GM12878 (cell line): ENCODE data around the gene ARL10. TPM values are rescaled to one million over a fixed set of nuclear protein-coding genes. Genes with fewer than 3 reads are reported as not detected.

Source experiments
- ATAC-seq: fragments of 200-7000 bp; cut with Tn5 transposase; 3 replicates; pipeline ENCODE4 v1.9.1; 2020; ENCODE audit warnings: mild to moderate bottlenecking, moderate library complexity
- BruUV-seq: library from RNA; stranded (reverse); fragments of 400-500 nt; replicated peaks from 2 replicates; lab custom pipeline; 2021; lab: Mats Ljungman, UMichigan
- CTCF ChIA-PET: fragments of 300-600 bp; sonication (Branson Sonifier 250); formaldehyde crosslinking; extraction: SDS; loops from one replicate; lab custom pipeline; 2021; ENCODE audit warnings: inconsistent platforms; lab: Yijun Ruan, JAX
- POLR2A ChIA-PET: fragments of 350-600 bp; formaldehyde crosslinking; extraction: SDS; loops from one replicate; lab custom pipeline; 2021; ENCODE audit warnings: inconsistent platforms; lab: Charles Lee
- RAD21 ChIA-PET: fragments of 300-600 bp; sonication (Branson Sonifier 250); formaldehyde crosslinking; loops from one replicate; lab custom pipeline; 2023; ENCODE audit warnings: antibody characterized with exemption; ENCODE audit not compliant: unreplicated experiment; lab: Charles Lee
- SMC1A ChIA-PET: fragments of 300-600 bp; sonication (Branson Sonifier 250); formaldehyde crosslinking; loops from one replicate; lab custom pipeline; 2023; ENCODE audit not compliant: unreplicated experiment, uncharacterized antibody; lab: Charles Lee
- DNase-seq: peaks from one replicate; pipeline ENCODE4 v3.0.0-alpha.2; 2011; ENCODE audit warnings: low read depth, low spot score
- FAIRE-seq: peaks from 3 replicates; lab custom pipeline; 2011; peaks lifted over from hg19 to GRCh38; lab: Jason Lieb, UNC
- H2AFZ ChIP-seq: 2 replicates; pipeline ENCODE4 v1.6.0; 2011; ENCODE audit warnings: low read depth, low read length, control low read depth; ENCODE audit not compliant: control insufficient read depth
- H3K27ac ChIP-seq: 2 replicates; pipeline ENCODE4 v1.5.1; 2011; ENCODE audit warnings: control low read depth; ENCODE audit not compliant: control insufficient read depth, insufficient read depth
- H3K27me3 ChIP-seq, 2 experiments: replicated peaks in 1 of 2; 2 replicates each; pipeline versions ENCODE4 v1.6.0 to v1.6.1; 2011; ENCODE audit warnings: low read length in 1 of 2; ENCODE audit not compliant: control insufficient read depth in 2 of 2, insufficient read depth in 2 of 2
- H3K36me3 ChIP-seq, 2 experiments: 2 replicates each; pipeline ENCODE4 v1.5.1; 2011; ENCODE audit warnings: low read length in 1 of 2; ENCODE audit not compliant: control insufficient read depth in 2 of 2, insufficient read depth in 2 of 2
- H3K4me1 ChIP-seq: 2 replicates; pipeline ENCODE4 v1.6.1; 2011; ENCODE audit warnings: mild to moderate bottlenecking, low read length, moderate library complexity, mixed read lengths; ENCODE audit not compliant: control insufficient read depth, insufficient read depth
- H3K4me2 ChIP-seq: 2 replicates; pipeline ENCODE4 v1.6.0; 2011; ENCODE audit warnings: control low read depth; ENCODE audit not compliant: control insufficient read depth, insufficient read depth
- H3K4me3 ChIP-seq: fragments of 200-600 bp; sonication (generic); 2 replicates; pipeline ENCODE4 v1.5.1; 2016
- H3K79me2 ChIP-seq: 2 replicates; pipeline ENCODE4 v1.6.0; 2011; ENCODE audit warnings: low read length; ENCODE audit not compliant: control insufficient read depth, insufficient read depth
- H3K9ac ChIP-seq: 2 replicates; pipeline ENCODE4 v1.8.0; 2011; ENCODE audit warnings: low read length, control low read depth, mixed read lengths; ENCODE audit not compliant: control insufficient read depth, insufficient read depth
- H3K9me3 ChIP-seq: replicated peaks from 3 replicates; pipeline ENCODE4 v1.5.1; 2011; ENCODE audit warnings: mild to moderate bottlenecking, low read length; ENCODE audit not compliant: control insufficient read depth, insufficient read depth
- H4K20me1 ChIP-seq: 2 replicates; pipeline ENCODE4 v1.6.0; 2011; ENCODE audit not compliant: control insufficient read depth, insufficient read depth
- BRCA1 ChIP-seq: IDR thresholded peaks from 2 replicates; pipeline ENCODE4 v1.6.1; 2011; ENCODE audit warnings: low read depth, low read length, improper control_type of control experiment
- EGR1 ChIP-seq, 2 experiments: IDR thresholded peaks; 1 replicate in 1 of 2; 2 replicates in 1 of 2; pipeline ENCODE4 v1.6.1; 2011 to 2012; ENCODE audit warnings: low read depth in 2 of 2, low read length in 2 of 2, borderline replicate concordance in 1 of 2, mild to moderate bottlenecking in 1 of 2, moderate library complexity in 1 of 2
- ETV6 ChIP-seq, 2 experiments: fragments of 450-650 bp in 1 of 2; IDR thresholded peaks in 1 of 2; conservative IDR thresholded peaks in 1 of 2; 2 replicates each; pipeline ENCODE4 v1.6.1; 2014; ENCODE audit warnings: antibody characterized with exemption in 1 of 2, borderline replicate concordance in 1 of 2, low read depth in 1 of 2, mild to moderate bottlenecking in 1 of 2, moderate library complexity in 1 of 2
- NRF1 ChIP-seq: conservative IDR thresholded peaks from 2 replicates; pipeline ENCODE4 v1.6.1; 2011; ENCODE audit warnings: mild to moderate bottlenecking, low read depth, low read length, improper control_type of control experiment
- TCF3 ChIP-seq: IDR thresholded peaks from 2 replicates; pipeline ENCODE4 v1.6.1; 2012; ENCODE audit warnings: low read depth, mild to moderate bottlenecking, low read length, borderline replicate concordance; ENCODE audit not compliant: insufficient read depth
- WGBS: methylation state at CpG from one replicate; pipeline ENCODE4 v1.1.6; 2016; ENCODE audit warnings: low lambda C conversion rate; ENCODE audit not compliant: insufficient replicate concordance, insufficient coverage; ENCODE audit errors: missing lambda C conversion rate; 5-methylcytosine and 5-hydroxymethylcytosine counted together
- in situ Hi-C: fragments of 300-500 bp; cut with MboI; formaldehyde crosslinking; loops from 9 replicates; pipeline ENCODE4 v1.14.3; 2018; ENCODE audit warnings: mixed read lengths
- intact Hi-C: fragments of 100-400 bp; cut with micrococcal nuclease; formaldehyde crosslinking; loops from one replicate; pipeline ENCODE4 v1.14.2; 2022; ENCODE audit not compliant: unreplicated experiment
- polyA plus RNA-seq, 11 experiments: library from polyadenylated mRNA; depleted of rRNA in 4 of 11; unstranded in 6 of 11; stranded (reverse) in 5 of 11; fragments of >200 nt; fragmentation: Nextera tagmentation in 4 of 11; fragmentation: Illumina TruSeq in 1 of 11; extraction: Ambion mirVana in 4 of 11; extraction: Trizol in 1 of 11; gene quantifications; 1 replicate in 1 of 11; 2 replicates in 10 of 11; pipeline versions ENCODE4 v1.2.1 to v1.2.3, GENCODE V29; 2011 to 2016; ENCODE audit warnings: inconsistent platforms in 2 of 11, missing spikeins in 2 of 11, low read depth in 1 of 11
- total RNA-seq, 4 experiments: library from RNA; depleted of rRNA in 3 of 4; stranded (reverse); fragments of >200 nt in 3 of 4; fragmentation: Illumina TruSeq in 1 of 4; extraction: Trizol in 1 of 4; gene quantifications; 2 replicates each; pipeline versions ENCODE4 v1.2.1 to v1.2.3, GENCODE V29; 2013 to 2021
- TF ChIP-seq, protein P1 (sequence below), 3 experiments: IDR thresholded peaks in 2 of 3; conservative IDR thresholded peaks in 1 of 3; 2 replicates each; pipeline ENCODE4 v1.5.1; 2011; ENCODE audit warnings: low read depth in 3 of 3, low read length in 3 of 3, mild to moderate bottlenecking in 3 of 3, control low read depth in 2 of 3, moderate library complexity in 2 of 3, inconsistent platforms in 1 of 3, mixed read lengths in 1 of 3; ENCODE audit not compliant: control insufficient read depth in 2 of 3, insufficient read depth in 1 of 3; ENCODE audit errors: extremely low read depth in 1 of 3
- TF ChIP-seq, protein P2 (sequence below): IDR thresholded peaks from 2 replicates; pipeline ENCODE4 v1.6.1; 2012; ENCODE audit warnings: low read depth, low read length, improper control_type of control experiment
- TF ChIP-seq, protein P3 (sequence below): fragments of 450-650 bp; IDR thresholded peaks from 2 replicates; pipeline ENCODE4 v1.6.1; 2017; ENCODE audit warnings: antibody characterized with exemption, mild to moderate bottlenecking, moderate library complexity
- TF ChIP-seq, protein P4 (sequence below): fragments of 450-650 bp; formaldehyde crosslinking; IDR thresholded peaks from 2 replicates; pipeline ENCODE4 v1.4.0; 2020; ENCODE audit warnings: mild to moderate bottlenecking, moderate library complexity

ARL10 gene
- total and polyA plus RNA-seq, 10 of the 15 experiments (the other 5 are each of a cell fraction or from before 2014, with no cell fraction given), result 0.44 to 6.4 (median 2.4) TPM

DNA sequence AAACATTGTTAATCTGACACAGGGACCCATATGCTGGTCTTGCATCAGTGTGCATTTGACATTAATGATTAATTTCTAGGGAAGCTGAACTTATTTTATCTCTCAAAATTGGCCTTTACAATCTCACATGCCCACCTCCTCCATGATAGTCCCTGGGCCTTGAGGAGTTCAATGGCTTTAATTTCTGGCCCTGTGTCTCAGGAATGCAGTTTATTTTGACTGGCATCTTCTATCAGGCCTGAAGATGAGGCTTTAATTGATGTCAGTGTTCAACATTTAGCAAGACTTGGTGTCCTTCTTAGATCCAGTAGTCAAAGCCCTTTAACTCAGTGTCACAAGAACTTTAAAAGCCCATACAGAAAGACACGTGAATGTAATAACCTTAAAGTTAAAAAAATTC lies 61.6 kb downstream of the ARL10 start:
- ATAC-seq, result no peak
- Histone ChIP-seq H4K20me1 (no peaks in the 10 kb centered on the region), H3K4me1 (no peaks in the 10 kb centered on the region)
- no peak for TF ChIP-seq TCF3
- TF ChIP-seq, protein P1, sequence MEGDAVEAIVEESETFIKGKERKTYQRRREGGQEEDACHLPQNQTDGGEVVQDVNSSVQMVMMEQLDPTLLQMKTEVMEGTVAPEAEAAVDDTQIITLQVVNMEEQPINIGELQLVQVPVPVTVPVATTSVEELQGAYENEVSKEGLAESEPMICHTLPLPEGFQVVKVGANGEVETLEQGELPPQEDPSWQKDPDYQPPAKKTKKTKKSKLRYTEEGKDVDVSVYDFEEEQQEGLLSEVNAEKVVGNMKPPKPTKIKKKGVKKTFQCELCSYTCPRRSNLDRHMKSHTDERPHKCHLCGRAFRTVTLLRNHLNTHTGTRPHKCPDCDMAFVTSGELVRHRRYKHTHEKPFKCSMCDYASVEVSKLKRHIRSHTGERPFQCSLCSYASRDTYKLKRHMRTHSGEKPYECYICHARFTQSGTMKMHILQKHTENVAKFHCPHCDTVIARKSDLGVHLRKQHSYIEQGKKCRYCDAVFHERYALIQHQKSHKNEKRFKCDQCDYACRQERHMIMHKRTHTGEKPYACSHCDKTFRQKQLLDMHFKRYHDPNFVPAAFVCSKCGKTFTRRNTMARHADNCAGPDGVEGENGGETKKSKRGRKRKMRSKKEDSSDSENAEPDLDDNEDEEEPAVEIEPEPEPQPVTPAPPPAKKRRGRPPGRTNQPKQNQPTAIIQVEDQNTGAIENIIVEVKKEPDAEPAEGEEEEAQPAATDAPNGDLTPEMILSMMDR (IDR thresholded peaks at IDR 0.05 in 2 of 3, conservative IDR thresholded peaks at IDR 0.05 in 1 of 3; ENCODE audit: control insufficient read depth in 2 of 3, extremely low read depth in 1 of 3, insufficient read depth in 1 of 3, low read depth in 3 of 3, low read length in 3 of 3), result no peak
- TF ChIP-seq, protein P2, sequence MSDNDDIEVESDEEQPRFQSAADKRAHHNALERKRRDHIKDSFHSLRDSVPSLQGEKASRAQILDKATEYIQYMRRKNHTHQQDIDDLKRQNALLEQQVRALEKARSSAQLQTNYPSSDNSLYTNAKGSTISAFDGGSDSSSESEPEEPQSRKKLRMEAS, result no peak
- TF ChIP-seq, protein P3, sequence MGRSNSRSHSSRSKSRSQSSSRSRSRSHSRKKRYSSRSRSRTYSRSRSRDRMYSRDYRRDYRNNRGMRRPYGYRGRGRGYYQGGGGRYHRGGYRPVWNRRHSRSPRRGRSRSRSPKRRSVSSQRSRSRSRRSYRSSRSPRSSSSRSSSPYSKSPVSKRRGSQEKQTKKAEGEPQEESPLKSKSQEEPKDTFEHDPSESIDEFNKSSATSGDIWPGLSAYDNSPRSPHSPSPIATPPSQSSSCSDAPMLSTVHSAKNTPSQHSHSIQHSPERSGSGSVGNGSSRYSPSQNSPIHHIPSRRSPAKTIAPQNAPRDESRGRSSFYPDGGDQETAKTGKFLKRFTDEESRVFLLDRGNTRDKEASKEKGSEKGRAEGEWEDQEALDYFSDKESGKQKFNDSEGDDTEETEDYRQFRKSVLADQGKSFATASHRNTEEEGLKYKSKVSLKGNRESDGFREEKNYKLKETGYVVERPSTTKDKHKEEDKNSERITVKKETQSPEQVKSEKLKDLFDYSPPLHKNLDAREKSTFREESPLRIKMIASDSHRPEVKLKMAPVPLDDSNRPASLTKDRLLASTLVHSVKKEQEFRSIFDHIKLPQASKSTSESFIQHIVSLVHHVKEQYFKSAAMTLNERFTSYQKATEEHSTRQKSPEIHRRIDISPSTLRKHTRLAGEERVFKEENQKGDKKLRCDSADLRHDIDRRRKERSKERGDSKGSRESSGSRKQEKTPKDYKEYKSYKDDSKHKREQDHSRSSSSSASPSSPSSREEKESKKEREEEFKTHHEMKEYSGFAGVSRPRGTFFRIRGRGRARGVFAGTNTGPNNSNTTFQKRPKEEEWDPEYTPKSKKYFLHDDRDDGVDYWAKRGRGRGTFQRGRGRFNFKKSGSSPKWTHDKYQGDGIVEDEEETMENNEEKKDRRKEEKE, result no peak
- TF ChIP-seq BRCA1, result no peak
- TF ChIP-seq ETV6 (conservative IDR thresholded peaks at IDR 0.05 in 1 of 2, IDR thresholded peaks at IDR 0.05 in 1 of 2; ENCODE audit: borderline replicate concordance in 1 of 2, low read depth in 1 of 2), result no peak
- TF ChIP-seq EGR1 (IDR thresholded peaks at IDR 0.05; ENCODE audit: borderline replicate concordance in 1 of 2, low read depth in 2 of 2, low read length in 2 of 2), result no peak
- TF ChIP-seq NRF1, result no peak
- TF ChIP-seq, protein P4, sequence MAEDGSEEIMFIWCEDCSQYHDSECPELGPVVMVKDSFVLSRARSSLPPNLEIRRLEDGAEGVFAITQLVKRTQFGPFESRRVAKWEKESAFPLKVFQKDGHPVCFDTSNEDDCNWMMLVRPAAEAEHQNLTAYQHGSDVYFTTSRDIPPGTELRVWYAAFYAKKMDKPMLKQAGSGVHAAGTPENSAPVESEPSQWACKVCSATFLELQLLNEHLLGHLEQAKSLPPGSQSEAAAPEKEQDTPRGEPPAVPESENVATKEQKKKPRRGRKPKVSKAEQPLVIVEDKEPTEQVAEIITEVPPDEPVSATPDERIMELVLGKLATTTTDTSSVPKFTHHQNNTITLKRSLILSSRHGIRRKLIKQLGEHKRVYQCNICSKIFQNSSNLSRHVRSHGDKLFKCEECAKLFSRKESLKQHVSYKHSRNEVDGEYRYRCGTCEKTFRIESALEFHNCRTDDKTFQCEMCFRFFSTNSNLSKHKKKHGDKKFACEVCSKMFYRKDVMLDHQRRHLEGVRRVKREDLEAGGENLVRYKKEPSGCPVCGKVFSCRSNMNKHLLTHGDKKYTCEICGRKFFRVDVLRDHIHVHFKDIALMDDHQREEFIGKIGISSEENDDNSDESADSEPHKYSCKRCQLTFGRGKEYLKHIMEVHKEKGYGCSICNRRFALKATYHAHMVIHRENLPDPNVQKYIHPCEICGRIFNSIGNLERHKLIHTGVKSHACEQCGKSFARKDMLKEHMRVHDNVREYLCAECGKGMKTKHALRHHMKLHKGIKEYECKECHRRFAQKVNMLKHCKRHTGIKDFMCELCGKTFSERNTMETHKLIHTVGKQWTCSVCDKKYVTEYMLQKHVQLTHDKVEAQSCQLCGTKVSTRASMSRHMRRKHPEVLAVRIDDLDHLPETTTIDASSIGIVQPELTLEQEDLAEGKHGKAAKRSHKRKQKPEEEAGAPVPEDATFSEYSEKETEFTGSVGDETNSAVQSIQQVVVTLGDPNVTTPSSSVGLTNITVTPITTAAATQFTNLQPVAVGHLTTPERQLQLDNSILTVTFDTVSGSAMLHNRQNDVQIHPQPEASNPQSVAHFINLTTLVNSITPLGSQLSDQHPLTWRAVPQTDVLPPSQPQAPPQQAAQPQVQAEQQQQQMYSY (CRISPR knock-in tag), result no peak
- TF ChIP-seq, all 136 proteins: peak for 0
- CTCF ChIA-PET, result interaction anchor here (1.4 kb wide), 1 partner anchor 10 kb away, joined by 5 read pairs; the partner anchor contains the start of gene CLTB
- H3K27ac ChIP-seq, result no peak overlapping the region
- POLR2A ChIA-PET, result interaction anchor here (0.6 kb wide), 1 partner anchor 21 kb away, joined by 4 read pairs; no protein-coding TSS in a partner anchor
- no peak for FAIRE-seq
- H2AFZ ChIP-seq, result no peak overlapping the region
- H3K79me2 ChIP-seq, result no peaks in the 10 kb centered on the region
- in situ Hi-C loops, result no loop called here
- SMC1A ChIA-PET, result no interaction called here
- intact Hi-C loops, result no loop called here
- no peak overlapping the region for H3K4me2 ChIP-seq
- H3K9ac ChIP-seq, result no peak overlapping the region
- 33% methylated on average over 1 of the region's 1 CpG for WGBS
- no peaks in the 10 kb centered on the region; the same call in 2 of the 3 replicates for H3K9me3 ChIP-seq
- no peaks in the 10 kb centered on the region for H3K27me3 ChIP-seq
- no peak overlapping the region for H3K4me3 ChIP-seq
- no peak for DNase-seq
- RAD21 ChIA-PET, result no interaction called here
- H3K36me3 ChIP-seq, result no peaks in the 10 kb centered on the region
- BruUV-seq, result no TSS peak
